Large intestine (tissue), 3 donors: ENCODE results near the gene SPEF2. TPM values are rescaled to one million over a fixed set of nuclear protein-coding genes. Genes with fewer than 3 reads are reported as not detected.

ENCODE experiments used
- DNase-seq, 2 donors: peaks; one replicate each; pipeline versions ENCODE4 v3.0.0 to v3.0.0-alpha.2; 2013
- H3K27ac ChIP-seq: one replicate; pipeline ENCODE4 v1.5.1; 2013; ENCODE audit warnings: low read length
- H3K27me3 ChIP-seq: 2 replicates; pipeline ENCODE4 v1.6.1; 2013; ENCODE audit warnings: low read length; ENCODE audit not compliant: control insufficient read depth, insufficient read depth
- H3K36me3 ChIP-seq: 2 replicates; pipeline ENCODE4 v1.6.1; 2013; ENCODE audit warnings: low read length; ENCODE audit not compliant: control insufficient read depth, insufficient read depth
- H3K4me1 ChIP-seq: one replicate; pipeline ENCODE4 v1.6.1; 2013; ENCODE audit warnings: low read length; ENCODE audit not compliant: control insufficient read depth, insufficient read depth
- H3K4me3 ChIP-seq: one replicate; pipeline ENCODE4 v1.5.1; 2013; ENCODE audit warnings: low read length
- H3K9me3 ChIP-seq: one replicate; pipeline ENCODE4 v1.6.1; 2013; ENCODE audit warnings: mild to moderate bottlenecking, low read depth, low read length, moderate library complexity; ENCODE audit not compliant: control insufficient read depth
- WGBS: methylation state at CpG from one replicate; pipeline ENCODE4 v1.1.5; 2013; ENCODE audit warnings: low lambda C conversion rate; ENCODE audit not compliant: insufficient coverage; 5-methylcytosine and 5-hydroxymethylcytosine counted together
- polyA plus RNA-seq: library from polyadenylated mRNA; unstranded; fragments of 120-200 nt; gene quantifications from one replicate; pipeline ENCODE4 v1.2.1, GENCODE V29; 2013

Gene SPEF2
- polyA plus RNA-seq, 1 donor, result 17.3 TPM

GRCh38 chr5:35776757-35777156 is 159.1 kb downstream of the SPEF2 start:
- Histone ChIP-seq H3K36me3 (no peaks in the 10 kb centered on the region), H3K4me3 (no peak overlapping the region), H3K27me3 (no peaks in the 10 kb centered on the region), H3K4me1 (no peaks in the 10 kb centered on the region), H3K9me3 (no peaks in the 10 kb centered on the region), H3K27ac (no peak overlapping the region)
- peak in 1 of 2 donors; percentile 15 for DNase-seq

- Histone ChIP-seq H3K9me3 (no peaks in the 10 kb centered on the region), H3K27me3 (no peaks in the 10 kb centered on the region), H3K27ac (no peak overlapping the region), H3K4me1 (no peaks in the 10 kb centered on the region), H3K36me3 (no peaks in the 10 kb centered on the region), H3K4me3 (no peak overlapping the region)
- DNase-seq, result peak; percentile 49 to 63
- WGBS, result no CpG with 5 or more reads among the region's 9 CpGs
These were observed 159.9 kb downstream of the SPEF2 start for GRCh38 chr5:35777358-35778087.

- DNase-seq, result no peak
- Histone ChIP-seq H3K4me3 (no peak overlapping the region), H3K4me1 (no peaks in the 10 kb centered on the region), H3K36me3 (no peaks in the 10 kb centered on the region), H3K27ac (no peak overlapping the region), H3K9me3 (no peaks in the 10 kb centered on the region), H3K27me3 (no peaks in the 10 kb centered on the region)
- WGBS, result no CpG with 5 or more reads among the region's 3 CpGs
These were observed 160.7 kb downstream of the SPEF2 start for GRCh38 chr5:35778259-35778769.

DNA sequence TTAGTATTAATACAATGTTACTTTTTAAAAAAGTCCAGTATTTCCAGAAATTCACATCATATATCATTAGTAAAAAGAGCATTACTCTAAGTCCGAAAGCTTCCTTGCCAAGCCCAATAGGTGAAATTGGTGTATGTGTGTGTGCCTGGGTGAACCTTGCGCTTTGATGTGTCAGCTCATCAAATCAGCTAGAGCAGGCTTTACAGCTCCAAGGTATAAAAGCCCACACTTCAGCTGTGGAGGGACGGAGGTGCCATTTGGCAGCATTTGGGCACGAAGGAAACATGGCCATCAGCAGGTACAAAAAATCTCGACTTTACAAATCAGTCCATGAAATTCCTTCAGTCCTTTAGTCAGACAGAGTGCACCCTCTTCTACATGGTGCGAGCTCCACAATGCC is 162.6 kb downstream of the SPEF2 start:
- Histone ChIP-seq H3K27ac (no peak overlapping the region), H3K9me3 (no peaks in the 10 kb centered on the region), H3K4me3 (no peak overlapping the region), H3K27me3 (no peaks in the 10 kb centered on the region), H3K36me3 (no peaks in the 10 kb centered on the region), H3K4me1 (no peaks in the 10 kb centered on the region)
- WGBS, result 86% methylated on average over 1 of the region's 6 CpGs
- no peak for DNase-seq

- WGBS, result no CpG with 5 or more reads among the region's 3 CpGs
- no peak overlapping the region for H3K27ac ChIP-seq
These were observed 163.6 kb downstream of the SPEF2 start for GRCh38 chr5:35781181-35781790.

GRCh38 chr5:35783551-35783950 is 165.9 kb downstream of the SPEF2 start:
- no peak overlapping the region for H3K4me3 ChIP-seq
- no peaks in the 10 kb centered on the region for H3K9me3 ChIP-seq
- H3K36me3 ChIP-seq, result no peaks in the 10 kb centered on the region
- no peak for DNase-seq
- H3K4me1 ChIP-seq, result no peaks in the 10 kb centered on the region
- H3K27ac ChIP-seq, result no peak overlapping the region
- WGBS, result no CpG with 5 or more reads among the region's 1 CpG
- H3K27me3 ChIP-seq, result no peaks in the 10 kb centered on the region

More at GRCh38 chr5:35781181-35781790, 163.6 kb downstream of the SPEF2 start:
- Histone ChIP-seq H3K4me1 (no peaks in the 10 kb centered on the region), H3K4me3 (no peak overlapping the region), H3K36me3 (no peaks in the 10 kb centered on the region), H3K27me3 (no peaks in the 10 kb centered on the region), H3K9me3 (no peaks in the 10 kb centered on the region)
- DNase-seq, result peak in 1 of 2 donors; percentile 17

- Histone ChIP-seq H3K27me3 (no peaks in the 10 kb centered on the region), H3K9me3 (no peaks in the 10 kb centered on the region), H3K4me1 (no peaks in the 10 kb centered on the region), H3K27ac (no peak overlapping the region), H3K36me3 (no peaks in the 10 kb centered on the region), H3K4me3 (no peak overlapping the region)
- WGBS, result 82% methylated on average over 2 of the region's 4 CpGs
- no peak for DNase-seq
These were observed 168.0 kb downstream of the SPEF2 start for GRCh38 chr5:35785601-35786085.

DNA sequence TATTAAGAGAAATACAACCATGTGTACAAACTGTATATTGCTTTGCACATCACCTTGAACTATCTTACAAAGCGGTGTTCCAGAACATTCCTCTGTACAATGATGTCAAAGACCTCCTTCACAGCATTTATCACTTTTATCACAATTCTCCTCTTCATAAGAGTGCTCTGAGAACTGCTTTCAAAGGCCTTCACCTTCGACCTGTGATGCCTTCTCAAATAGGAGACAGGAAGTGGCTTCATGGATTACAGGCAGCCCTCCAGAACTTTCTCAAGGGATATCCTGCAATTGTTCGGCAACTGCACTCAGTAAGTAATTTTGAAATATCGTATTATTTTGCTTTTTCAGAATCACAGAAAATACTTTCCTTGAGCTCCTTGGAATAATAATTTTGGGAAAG is 171.1 kb downstream of the SPEF2 start:
- Histone ChIP-seq H3K9me3 (no peaks in the 10 kb centered on the region), H3K4me3 (no peak overlapping the region), H3K36me3 (no peaks in the 10 kb centered on the region), H3K27ac (no peak overlapping the region), H3K27me3 (no peaks in the 10 kb centered on the region), H3K4me1 (peaks cover 5% of the 10 kb centered on the region)
- WGBS, result 100% methylated on average over 2 of the region's 4 CpGs
- no peak for DNase-seq

GRCh38 chr5:35789732-35790456 is 172.2 kb downstream of the SPEF2 start:
- no peak for DNase-seq
- no peak overlapping the region for H3K27ac ChIP-seq
- H3K36me3 ChIP-seq, result no peaks in the 10 kb centered on the region
- no CpG with 5 or more reads among the region's 4 CpGs for WGBS
- peaks cover 5% of the 10 kb centered on the region for H3K4me1 ChIP-seq
- no peaks in the 10 kb centered on the region for H3K27me3 ChIP-seq
- H3K9me3 ChIP-seq, result no peaks in the 10 kb centered on the region
- no peak overlapping the region for H3K4me3 ChIP-seq

DNA sequence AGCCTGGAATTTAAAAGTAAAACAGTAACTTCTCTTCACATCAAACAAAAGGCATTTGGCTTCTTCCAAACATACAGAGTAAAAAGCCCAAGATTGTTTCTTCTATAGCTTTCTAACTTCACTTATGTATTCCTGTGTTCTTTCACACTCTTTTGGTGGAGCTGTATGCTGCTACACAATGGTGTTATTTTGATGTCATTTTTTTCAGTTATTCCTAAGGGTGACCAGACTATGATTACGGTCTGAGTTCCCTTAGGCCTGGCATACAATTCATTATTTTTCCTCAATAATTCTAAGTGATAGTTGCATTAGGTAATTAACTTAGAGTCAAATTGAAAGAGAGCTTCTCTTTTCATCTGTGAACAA is 172.8 kb downstream of the SPEF2 start:
- Histone ChIP-seq H3K4me1 (peaks cover 5% of the 10 kb centered on the region), H3K4me3 (no peak overlapping the region), H3K36me3 (no peaks in the 10 kb centered on the region), H3K27ac (no peak overlapping the region), H3K9me3 (no peaks in the 10 kb centered on the region), H3K27me3 (no peaks in the 10 kb centered on the region)
- DNase-seq, result no peak
- no CpG with 5 or more reads among the region's 1 CpG for WGBS
